ENCODE results near the gene ANK3. TPM values are rescaled to one million over a fixed set of nuclear protein-coding genes. Genes with fewer than 3 reads are reported as not detected.

ANK3 gene
- total and polyA plus RNA-seq, 4 experiments from 2014 or later, result 7.2 to 90.1 (median 55.8) TPM

GRCh38 chr10:60320666-60321065 lies 69.0 kb downstream of the ANK3 start:
- H3K4me1 ChIP-seq (ENCODE audit: insufficient read depth, low read length), result no peaks in the 10 kb centered on the region
- intact Hi-C loops (cut with micrococcal nuclease), result no loop called here
- no peaks in the 10 kb centered on the region for H3K27me3 ChIP-seq (ENCODE audit: insufficient read depth, low read length)
- no peaks in the 10 kb centered on the region for H3K9me3 ChIP-seq (ENCODE audit: control insufficient read depth in 1 of 2, low read length in 2 of 2)
- no peak overlapping the region for H3K4me3 Mint-ChIP-seq
- no peaks in the 10 kb centered on the region for H3K27me3 Mint-ChIP-seq
- no peaks in the 10 kb centered on the region for H3K9me3 Mint-ChIP-seq
- no peak for DNase-seq
- H3K27ac Mint-ChIP-seq, result no peak overlapping the region
- no peaks in the 10 kb centered on the region for H3K36me3 ChIP-seq (ENCODE audit: insufficient read depth, low read length)
- ChIA-PET CTCF (ENCODE audit: partially characterized antibody) (interaction anchor here (1.9 kb wide), 1 partner anchor 13 kb away, joined by 5 read pairs; no protein-coding TSS in a partner anchor), POLR2A (ENCODE audit: partially characterized antibody) (no interaction called here)
- H3K4me3 ChIP-seq (ENCODE audit: low read length in 2 of 2), result no peak overlapping the region
- H3K27ac ChIP-seq (ENCODE audit: low read depth, low read length), result no peak overlapping the region
- peaks cover 5 to 22% (median 19%) of the 10 kb centered on the region in 4 donors for H3K4me1 Mint-ChIP-seq
- H3K36me3 Mint-ChIP-seq, result peaks cover 0 to 9% of the 10 kb centered on the region in 2 donors

- H3K27me3 Mint-ChIP-seq, result no peaks in the 10 kb centered on the region
- ChIA-PET POLR2A (ENCODE audit: partially characterized antibody) (no interaction called here), CTCF (ENCODE audit: partially characterized antibody) (no interaction called here)
- intact Hi-C loops (cut with micrococcal nuclease), result no loop called here
- Histone ChIP-seq H3K36me3 (ENCODE audit: insufficient read depth, low read length) (no peaks in the 10 kb centered on the region), H3K4me3 (ENCODE audit: low read length in 2 of 2) (no peak overlapping the region), H3K9me3 (ENCODE audit: control insufficient read depth in 1 of 2, low read length in 2 of 2) (no peaks in the 10 kb centered on the region), H3K27ac (ENCODE audit: low read depth, low read length) (no peak overlapping the region), H3K27me3 (ENCODE audit: insufficient read depth, low read length) (no peaks in the 10 kb centered on the region), H3K4me1 (ENCODE audit: insufficient read depth, low read length) (no peaks in the 10 kb centered on the region)
- H3K4me1 Mint-ChIP-seq, result peaks cover 14 to 25% (median 19%) of the 10 kb centered on the region in 4 donors
- peaks cover 0 to 9% of the 10 kb centered on the region in 2 donors for H3K36me3 Mint-ChIP-seq
- no peak for DNase-seq
- peak overlapping the region in 1 of 7 donors; percentile 30 for H3K27ac Mint-ChIP-seq
- no peaks in the 10 kb centered on the region for H3K9me3 Mint-ChIP-seq
- H3K4me3 Mint-ChIP-seq, result no peak overlapping the region
These were observed 73.6 kb downstream of the ANK3 start for GRCh38 chr10:60316029-60316428.

- Mint-ChIP-seq H3K27ac (no peak overlapping the region), H3K36me3 (peaks cover 0 to 3% of the 10 kb centered on the region in 2 donors), H3K27me3 (no peaks in the 10 kb centered on the region), H3K4me3 (no peak overlapping the region), H3K9me3 (no peaks in the 10 kb centered on the region), H3K4me1 (peaks cover 14 to 22% (median 19%) of the 10 kb centered on the region in 4 donors)
- no peaks in the 10 kb centered on the region for H3K36me3 ChIP-seq (ENCODE audit: insufficient read depth, low read length)
- H3K27me3 ChIP-seq (ENCODE audit: insufficient read depth, low read length), result no peaks in the 10 kb centered on the region
- intact Hi-C loops (cut with micrococcal nuclease), result no loop called here
- ChIA-PET POLR2A (ENCODE audit: partially characterized antibody) (no interaction called here), CTCF (ENCODE audit: partially characterized antibody) (no interaction called here)
- H3K4me1 ChIP-seq (ENCODE audit: insufficient read depth, low read length), result no peaks in the 10 kb centered on the region
- H3K27ac ChIP-seq (ENCODE audit: low read depth, low read length), result no peak overlapping the region
- H3K4me3 ChIP-seq (ENCODE audit: low read length in 2 of 2), result no peak overlapping the region
- no peaks in the 10 kb centered on the region for H3K9me3 ChIP-seq (ENCODE audit: control insufficient read depth in 1 of 2, low read length in 2 of 2)
- no peak for DNase-seq
These were observed 74.4 kb downstream of the ANK3 start for GRCh38 chr10:60315311-60315710.

- no peak overlapping the region for H3K4me3 ChIP-seq (ENCODE audit: low read length in 2 of 2)
- Mint-ChIP-seq H3K36me3 (peaks cover 0 to 3% of the 10 kb centered on the region in 2 donors), H3K4me3 (no peak overlapping the region), H3K9me3 (no peaks in the 10 kb centered on the region), H3K27ac (no peak overlapping the region), H3K4me1 (peaks cover 5 to 22% (median 17%) of the 10 kb centered on the region in 4 donors), H3K27me3 (no peaks in the 10 kb centered on the region)
- no peaks in the 10 kb centered on the region for H3K9me3 ChIP-seq (ENCODE audit: control insufficient read depth in 1 of 2, low read length in 2 of 2)
- H3K4me1 ChIP-seq (ENCODE audit: insufficient read depth, low read length), result no peaks in the 10 kb centered on the region
- no peak for DNase-seq
- POLR2A ChIA-PET (ENCODE audit: partially characterized antibody), result no interaction called here
- no peaks in the 10 kb centered on the region for H3K36me3 ChIP-seq (ENCODE audit: insufficient read depth, low read length)
- CTCF ChIA-PET (ENCODE audit: partially characterized antibody), result interaction anchor here (0.5 kb wide), 1 partner anchor 86 kb away, joined by 3 read pairs; no protein-coding TSS in a partner anchor
- H3K27me3 ChIP-seq (ENCODE audit: insufficient read depth, low read length), result no peaks in the 10 kb centered on the region
- intact Hi-C loops (cut with micrococcal nuclease), result no loop called here
- no peak overlapping the region for H3K27ac ChIP-seq (ENCODE audit: low read depth, low read length)
These were observed 75.4 kb downstream of the ANK3 start for GRCh38 chr10:60314069-60314940.

DNA sequence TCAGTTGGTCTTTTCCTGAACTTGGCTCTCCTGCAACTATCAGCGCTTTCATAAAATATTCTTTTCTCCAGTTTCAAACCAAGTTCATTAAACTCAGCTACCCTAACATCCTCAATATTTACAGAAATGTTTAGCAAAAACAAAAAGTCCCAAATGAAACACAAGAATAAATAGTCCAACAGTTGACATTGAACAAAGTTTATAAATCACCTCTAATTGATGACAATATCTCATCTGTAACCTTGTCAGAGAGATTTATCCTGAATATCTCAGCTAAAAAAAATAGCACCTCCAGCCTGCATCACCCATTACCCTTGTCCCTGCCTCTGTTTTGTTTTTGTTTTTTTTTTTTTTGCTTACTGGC lies 76.1 kb downstream of the ANK3 start:
- H3K27me3 ChIP-seq (ENCODE audit: insufficient read depth, low read length), result no peaks in the 10 kb centered on the region
- DNase-seq, result no peak
- no peak overlapping the region for H3K27ac ChIP-seq (ENCODE audit: low read depth, low read length)
- ChIA-PET CTCF (ENCODE audit: partially characterized antibody) (no interaction called here), POLR2A (ENCODE audit: partially characterized antibody) (no interaction called here)
- Mint-ChIP-seq H3K27ac (peak overlapping the region in 2 of 7 donors; percentile 32 to 33), H3K4me1 (peaks cover 5 to 22% (median 15%) of the 10 kb centered on the region in 4 donors), H3K4me3 (no peak overlapping the region), H3K27me3 (no peaks in the 10 kb centered on the region), H3K36me3 (peaks cover under 1 to 2% of the 10 kb centered on the region in 2 donors), H3K9me3 (no peaks in the 10 kb centered on the region)
- no peaks in the 10 kb centered on the region for H3K4me1 ChIP-seq (ENCODE audit: insufficient read depth, low read length)
- no peaks in the 10 kb centered on the region for H3K9me3 ChIP-seq (ENCODE audit: control insufficient read depth in 1 of 2, low read length in 2 of 2)
- no peak overlapping the region for H3K4me3 ChIP-seq (ENCODE audit: low read length in 2 of 2)
- H3K36me3 ChIP-seq (ENCODE audit: insufficient read depth, low read length), result no peaks in the 10 kb centered on the region
- intact Hi-C loops (cut with micrococcal nuclease), result no loop called here

- peaks cover 0 to 2% of the 10 kb centered on the region in 2 donors for H3K36me3 Mint-ChIP-seq
- Histone ChIP-seq H3K9me3 (ENCODE audit: control insufficient read depth in 1 of 2, low read length in 2 of 2) (no peaks in the 10 kb centered on the region), H3K36me3 (ENCODE audit: insufficient read depth, low read length) (no peaks in the 10 kb centered on the region), H3K27ac (ENCODE audit: low read depth, low read length) (no peak overlapping the region), H3K4me3 (ENCODE audit: low read length in 2 of 2) (no peak overlapping the region), H3K4me1 (ENCODE audit: insufficient read depth, low read length) (no peaks in the 10 kb centered on the region), H3K27me3 (ENCODE audit: insufficient read depth, low read length) (no peaks in the 10 kb centered on the region)
- no peaks in the 10 kb centered on the region for H3K9me3 Mint-ChIP-seq
- intact Hi-C loops (cut with micrococcal nuclease), result no loop called here
- DNase-seq, result no peak
- no peaks in the 10 kb centered on the region for H3K27me3 Mint-ChIP-seq
- ChIA-PET CTCF (ENCODE audit: partially characterized antibody) (interaction anchor here (0.6 kb wide), 1 partner anchor 77 kb away, joined by 3 read pairs; no protein-coding TSS in a partner anchor), POLR2A (ENCODE audit: partially characterized antibody) (no interaction called here)
- peaks cover 5 to 22% (median 15%) of the 10 kb centered on the region in 4 donors for H3K4me1 Mint-ChIP-seq
- H3K4me3 Mint-ChIP-seq, result no peak overlapping the region
- H3K27ac Mint-ChIP-seq, result peak overlapping the region in 2 of 7 donors; percentile 32 to 33
These were observed 76.7 kb downstream of the ANK3 start for GRCh38 chr10:60312818-60313588.

DNA sequence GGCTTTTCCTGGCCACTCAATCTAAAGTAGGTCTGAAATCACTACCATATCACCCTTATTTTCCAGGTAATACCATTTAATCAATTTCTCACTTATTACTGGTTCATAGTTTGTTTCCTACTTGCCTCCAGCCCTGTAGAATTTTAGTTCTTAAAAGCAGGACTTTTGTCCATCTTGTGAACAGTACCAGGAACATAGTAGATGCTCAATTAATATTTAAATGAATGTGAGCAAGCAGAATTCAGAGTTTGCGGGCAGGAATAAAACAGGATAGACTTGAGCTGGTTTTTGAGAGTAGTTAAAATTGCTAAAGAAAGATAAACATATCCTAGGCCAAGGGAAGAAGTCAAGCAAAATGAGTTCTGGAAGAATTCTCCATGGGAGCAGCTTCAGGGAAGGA lies 77.9 kb downstream of the ANK3 start:
- ChIA-PET POLR2A (ENCODE audit: partially characterized antibody) (no interaction called here), CTCF (ENCODE audit: partially characterized antibody) (no interaction called here)
- Mint-ChIP-seq H3K4me1 (peaks cover 5 to 22% (median 16%) of the 10 kb centered on the region in 4 donors), H3K9me3 (no peaks in the 10 kb centered on the region), H3K27me3 (no peaks in the 10 kb centered on the region), H3K36me3 (peaks cover 2 to 3% of the 10 kb centered on the region in 2 donors), H3K27ac (peak overlapping the region in 1 of 7 donors; percentile 52), H3K4me3 (no peak overlapping the region)
- Histone ChIP-seq H3K4me3 (ENCODE audit: low read length in 2 of 2) (no peak overlapping the region), H3K27me3 (ENCODE audit: insufficient read depth, low read length) (no peaks in the 10 kb centered on the region), H3K9me3 (ENCODE audit: control insufficient read depth in 1 of 2, low read length in 2 of 2) (no peaks in the 10 kb centered on the region), H3K27ac (ENCODE audit: low read depth, low read length) (no peak overlapping the region), H3K36me3 (ENCODE audit: insufficient read depth, low read length) (no peaks in the 10 kb centered on the region), H3K4me1 (ENCODE audit: insufficient read depth, low read length) (no peaks in the 10 kb centered on the region)
- DNase-seq, result no peak
- intact Hi-C loops (cut with micrococcal nuclease), result no loop called here
